Thoracic aorta (tissue), 2 donors: ENCODE data around the gene PARVA. TPM values are rescaled to one million over a fixed set of nuclear protein-coding genes. Genes with fewer than 3 reads are reported as not detected.

Source experiments
- ATAC-seq: fragments of 150-250 bp; one replicate; pipeline ENCODE4 v1.8.0; 2017; ENCODE audit warnings: low read depth; ENCODE audit not compliant: insufficient number of reproducible peaks, low FRiP score
- DNase-seq: peaks from one replicate; pipeline ENCODE4 v3.0.0-alpha.2; 2020; ENCODE audit warnings: low spot score
- H3K27ac ChIP-seq, 2 donors: fragments of 200-600 bp; sonication (generic); 1 replicate in 1 of 2; 2 replicates in 1 of 2; pipeline ENCODE4 v1.5.1; 2016; ENCODE audit warnings: mild to moderate bottlenecking in 2 of 2, moderate library complexity in 2 of 2
- H3K27me3 ChIP-seq: fragments of 200-600 bp; sonication (generic); replicated peaks from 2 replicates; pipeline ENCODE4 v1.6.0; 2016; ENCODE audit warnings: mild to moderate bottlenecking; ENCODE audit not compliant: insufficient read depth
- H3K36me3 ChIP-seq: fragments of 200-600 bp; sonication (generic); one replicate; pipeline ENCODE4 v1.5.1; 2016
- H3K4me1 ChIP-seq, 2 donors: fragments of 200-600 bp; sonication (generic); 1 replicate in 1 of 2; 2 replicates in 1 of 2; pipeline versions ENCODE4 v1.5.1 to v1.6.0; 2016; ENCODE audit warnings: low read depth in 2 of 2, mild to moderate bottlenecking in 1 of 2; ENCODE audit not compliant: control insufficient read depth in 1 of 2
- H3K4me3 ChIP-seq: fragments of 200-600 bp; sonication (generic); 2 replicates; pipeline ENCODE4 v1.5.1; 2016; ENCODE audit warnings: mild to moderate bottlenecking
- H3K9me3 ChIP-seq: fragments of 200-600 bp; sonication (generic); 2 replicates; pipeline ENCODE4 v1.5.1; 2016
- CTCF ChIP-seq: fragments of 200-600 bp; sonication (generic); IDR thresholded peaks from one replicate; pipeline ENCODE4 v1.5.1; 2019; ENCODE audit warnings: antibody characterized with exemption
- total RNA-seq, 2 donors: library from RNA; depleted of rRNA; stranded (reverse); fragments of >200 nt; gene quantifications; one replicate each; pipeline versions ENCODE4 v1.1.0 to v1.2.3, GENCODE V29; 2016

Gene PARVA
- total RNA-seq, 2 donors from 2014 or later = 96.7 to 99.7 TPM

GRCh38 chr11:12372111-12372510, 5.3 kb upstream of the PARVA start:
- no peak for DNase-seq
- TF ChIP-seq CTCF = no peak

GRCh38 chr11:12375720-12376119, 1.7 kb upstream of the PARVA start:
- Histone ChIP-seq H3K36me3 (no peaks in the 10 kb centered on the region), H3K27ac (no peak overlapping the region), H3K27me3 (no peaks in the 10 kb centered on the region), H3K4me1 (peaks cover 17 to 32% of the 10 kb centered on the region in 2 donors), H3K9me3 (no peaks in the 10 kb centered on the region), H3K4me3 (no peak overlapping the region)
- ATAC-seq (no peak), DNase-seq (no peak)
- TF ChIP-seq CTCF = no peak

More at GRCh38 chr11:12372111-12372510, 5.3 kb upstream of the PARVA start:
- Histone ChIP-seq H3K4me1 (peaks cover 5 to 10% of the 10 kb centered on the region in 2 donors), H3K27me3 (no peaks in the 10 kb centered on the region), H3K36me3 (no peaks in the 10 kb centered on the region), H3K9me3 (no peaks in the 10 kb centered on the region), H3K4me3 (no peak overlapping the region), H3K27ac (no peak overlapping the region)
- no peak for ATAC-seq

GRCh38 chr11:12376259-12377081, 901 bp upstream of the PARVA start:
- H3K4me1 ChIP-seq = peaks cover 17 to 32% of the 10 kb centered on the region in 2 donors

GRCh38 chr11:12377824-12378593, 638 bp downstream of the PARVA start:
- peak; percentile 34 for TF ChIP-seq CTCF
- no peaks in the 10 kb centered on the region for H3K9me3 ChIP-seq
- H3K36me3 ChIP-seq = no peaks in the 10 kb centered on the region
- H3K4me1 ChIP-seq = peaks cover 17 to 32% of the 10 kb centered on the region in 2 donors
- ATAC-seq (peak; percentile 59), DNase-seq (peak; percentile 32)
- H3K27me3 ChIP-seq = no peaks in the 10 kb centered on the region
- H3K4me3 ChIP-seq = peak overlapping the region; percentile 84
- H3K27ac ChIP-seq = peak overlapping the region; percentile 97 to 98

More at GRCh38 chr11:12376259-12377081, 901 bp upstream of the PARVA start:
- TF ChIP-seq CTCF = no peak
- Histone ChIP-seq H3K9me3 (no peaks in the 10 kb centered on the region), H3K36me3 (no peaks in the 10 kb centered on the region), H3K27ac (peak overlapping the region; percentile 97 to 98), H3K4me3 (peak overlapping the region; percentile 84), H3K27me3 (no peaks in the 10 kb centered on the region)
- DNase-seq (no peak), ATAC-seq (no peak)
